GM18502 (cell line): Measurements from ENCODE around the gene IFNGR1.

Experiments used
- ATAC-seq: cut with Tn5 transposase; IDR thresholded peaks from one replicate; pipeline ENCODE4 v1.9.1; 2021; ENCODE audit warnings: mild to moderate bottlenecking; ENCODE audit not compliant: unreplicated experiment, poor library complexity

IFNGR1 gene

GRCh38 chr6:137181891-137182653 is 37.1 kb downstream of the IFNGR1 start:
- ATAC-seq: no peak

DNA sequence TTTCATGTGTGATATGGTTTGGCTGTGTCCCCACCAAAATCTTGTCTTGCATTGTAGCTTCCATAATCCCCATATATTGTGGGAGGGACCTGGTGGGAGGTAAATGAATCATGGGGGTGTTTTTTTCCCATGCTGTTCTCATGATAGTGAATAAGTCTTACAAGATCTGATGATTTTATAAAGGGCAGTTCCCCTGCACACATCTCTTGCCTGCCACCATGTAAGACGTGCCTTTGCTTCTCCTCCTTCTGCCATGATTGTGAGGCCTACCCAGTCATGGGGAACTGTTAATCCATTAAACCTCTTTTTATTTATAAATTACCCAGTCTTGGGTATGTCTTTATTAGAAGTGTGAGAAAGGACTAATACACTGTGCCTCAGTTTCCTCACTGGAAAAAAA is 41.6 kb downstream of the IFNGR1 start:
- ATAC-seq: no peak

GRCh38 chr6:137176729-137177128 is 42.5 kb downstream of the IFNGR1 start:
- no peak for ATAC-seq

DNA sequence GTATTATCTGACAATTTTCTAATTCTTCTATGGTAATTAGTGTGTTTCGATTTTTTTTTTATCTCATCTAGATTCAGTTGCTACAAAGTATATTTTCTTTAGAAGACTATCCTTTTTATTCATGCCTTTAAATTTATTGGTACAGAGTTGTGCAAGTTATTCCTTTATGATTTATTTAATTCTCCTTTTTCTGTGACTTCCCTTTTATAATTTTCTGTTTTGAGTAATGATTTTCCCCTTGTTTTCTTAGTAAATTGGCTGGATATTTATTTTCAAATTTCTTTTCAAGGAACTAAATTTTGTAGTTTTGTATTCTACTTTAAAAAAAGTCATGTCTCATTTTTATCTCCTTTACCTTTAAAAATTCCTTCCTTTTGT is 43.3 kb downstream of the IFNGR1 start:
- no peak for ATAC-seq

- ATAC-seq: no peak
Observed at GRCh38 chr6:137175157-137175867, 43.9 kb downstream of the IFNGR1 start.

DNA sequence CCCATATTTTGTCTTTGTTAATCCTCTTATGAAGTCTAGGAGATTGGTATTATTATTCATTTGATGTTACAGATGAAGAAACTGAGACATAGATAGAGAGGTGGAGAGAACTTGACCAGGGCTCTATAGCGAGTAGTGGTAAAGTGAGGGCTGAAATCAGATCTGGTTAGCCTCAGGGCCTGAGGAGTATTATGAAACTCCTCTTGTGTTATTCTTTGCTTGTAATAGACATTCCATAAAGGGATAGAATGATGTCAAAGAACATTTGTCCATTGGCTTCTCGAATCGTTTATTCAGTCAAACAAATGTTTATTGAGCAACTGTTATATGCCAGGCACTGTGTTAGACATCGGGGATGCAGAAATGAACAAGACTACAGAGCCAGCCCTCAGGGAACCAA is 45.7 kb downstream of the IFNGR1 start, which contains the start of gene IL22RA2:
TSS of gene IL22RA2 (minus strand) at position 144 of the 400 bp plus-strand sequence. CDS start 11,895 bp downstream, outside the sequence.
- no peak for ATAC-seq

DNA sequence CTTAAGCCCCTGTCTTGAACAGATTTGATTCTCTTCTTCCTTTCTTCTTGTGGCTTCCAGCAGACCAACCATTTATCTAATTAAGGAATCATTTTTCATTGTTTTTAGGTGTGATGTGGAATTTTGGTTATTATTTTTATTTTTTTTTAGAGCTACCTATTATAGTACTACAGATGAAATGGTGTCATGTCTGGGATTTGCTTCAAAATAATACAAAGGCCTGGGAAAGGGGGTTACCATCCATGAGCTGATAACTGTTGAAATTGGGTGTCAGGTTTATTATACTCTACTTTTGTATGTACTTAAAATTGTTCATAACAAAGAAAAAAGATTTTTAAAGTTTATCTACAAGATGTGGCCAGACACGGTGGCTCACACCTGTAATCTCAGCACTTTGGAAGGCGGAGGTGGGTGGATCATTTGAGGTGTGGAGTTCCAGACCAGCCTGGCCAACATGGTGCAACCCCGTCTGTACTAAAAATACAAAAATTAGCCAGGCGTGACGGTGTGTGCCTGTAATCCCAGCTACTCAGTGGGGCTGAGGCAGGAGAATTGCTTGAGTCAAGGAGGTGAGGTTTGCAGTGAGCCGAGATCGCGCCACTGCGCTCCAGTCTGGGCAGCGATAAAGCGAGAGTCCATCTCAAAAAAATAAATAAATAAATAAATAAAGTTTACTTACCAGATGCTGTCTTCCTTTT is 46.3 kb downstream of the IFNGR1 start:
- no peak for ATAC-seq

DNA sequence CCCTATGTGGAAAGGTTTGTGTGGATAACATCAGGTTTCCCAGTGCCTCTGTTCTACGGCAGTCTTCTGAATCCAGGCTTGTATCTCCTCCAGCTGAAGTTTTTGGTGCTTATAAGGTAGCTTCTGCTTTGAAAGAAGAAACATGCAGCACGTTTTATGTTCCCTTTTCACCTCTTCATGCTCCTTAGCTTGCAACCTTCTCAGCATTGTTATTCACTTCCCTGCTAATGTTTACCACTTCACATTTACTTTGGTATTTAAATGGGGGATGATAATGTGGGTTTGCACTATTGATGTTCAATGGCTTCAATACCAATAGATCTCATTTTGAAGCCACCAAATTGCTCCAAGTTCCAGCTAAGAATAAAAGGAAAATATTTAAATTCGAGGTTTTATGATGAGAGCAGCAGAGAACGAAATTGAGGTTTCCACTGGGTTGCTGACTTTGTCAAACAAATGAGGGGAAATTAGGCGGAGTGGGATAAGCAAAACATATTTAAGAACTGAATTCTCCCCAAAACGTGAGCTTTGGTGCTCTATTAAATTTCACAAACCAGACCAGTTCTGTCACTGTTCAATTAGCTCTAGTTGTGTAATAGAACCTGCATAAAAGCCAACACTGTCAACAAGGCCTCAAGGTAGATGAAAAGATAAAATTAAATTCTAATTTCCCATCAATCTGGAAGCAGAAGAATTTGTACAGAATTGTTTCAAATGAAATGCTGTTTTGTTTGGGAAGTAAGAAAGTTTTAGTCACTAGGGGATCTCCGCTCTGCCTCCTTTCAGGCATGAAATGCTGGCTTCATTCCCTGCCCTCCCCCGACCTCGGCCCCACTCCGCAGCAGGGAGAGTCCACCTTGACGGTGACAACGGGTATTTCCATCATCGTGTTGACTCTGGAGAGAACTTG is 47.1 kb downstream of the IFNGR1 start:
- peak; percentile 57 for ATAC-seq

GRCh38 chr6:137171053-137171374 is 48.2 kb downstream of the IFNGR1 start:
- ATAC-seq: no peak

DNA sequence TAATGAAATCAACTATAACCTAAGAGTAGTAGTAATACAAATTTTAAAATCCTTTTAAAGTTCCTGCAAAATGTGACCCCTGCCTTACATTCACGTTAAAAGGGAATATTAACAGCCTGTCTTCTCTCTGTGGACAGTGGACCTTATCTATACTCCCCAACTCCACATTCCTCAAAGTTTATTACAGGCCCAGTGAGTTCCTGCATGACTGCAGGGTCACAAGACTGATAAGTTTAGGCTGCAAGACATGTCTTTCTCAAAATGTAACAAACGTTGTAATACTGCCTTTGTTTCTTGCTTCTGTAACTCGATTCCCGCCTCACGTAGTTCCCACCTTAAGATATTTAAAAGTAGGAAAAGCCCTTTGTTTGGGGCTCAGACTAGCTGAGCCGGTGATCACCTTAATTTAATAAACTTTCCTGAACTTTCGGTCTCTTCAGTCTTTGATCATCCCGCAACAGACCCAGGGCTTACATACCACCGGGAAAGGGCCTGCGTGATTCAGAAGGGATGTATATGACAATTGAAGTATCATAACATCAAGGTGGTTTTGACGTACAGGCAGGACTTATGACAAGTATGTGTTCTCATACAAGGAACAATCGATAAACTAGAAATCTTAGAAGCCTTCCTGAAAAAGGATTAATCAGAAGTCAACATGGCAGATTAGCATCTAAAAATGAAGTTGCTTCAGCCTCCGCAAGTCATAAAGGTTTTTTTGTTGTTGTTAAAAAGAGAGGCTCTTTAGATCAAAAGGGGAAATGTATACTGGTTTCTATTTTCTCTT is 48.7 kb downstream of the IFNGR1 start:
- ATAC-seq: no peak

GRCh38 chr6:137167702-137168377 is 51.3 kb downstream of the IFNGR1 start:
- ATAC-seq: no peak

DNA sequence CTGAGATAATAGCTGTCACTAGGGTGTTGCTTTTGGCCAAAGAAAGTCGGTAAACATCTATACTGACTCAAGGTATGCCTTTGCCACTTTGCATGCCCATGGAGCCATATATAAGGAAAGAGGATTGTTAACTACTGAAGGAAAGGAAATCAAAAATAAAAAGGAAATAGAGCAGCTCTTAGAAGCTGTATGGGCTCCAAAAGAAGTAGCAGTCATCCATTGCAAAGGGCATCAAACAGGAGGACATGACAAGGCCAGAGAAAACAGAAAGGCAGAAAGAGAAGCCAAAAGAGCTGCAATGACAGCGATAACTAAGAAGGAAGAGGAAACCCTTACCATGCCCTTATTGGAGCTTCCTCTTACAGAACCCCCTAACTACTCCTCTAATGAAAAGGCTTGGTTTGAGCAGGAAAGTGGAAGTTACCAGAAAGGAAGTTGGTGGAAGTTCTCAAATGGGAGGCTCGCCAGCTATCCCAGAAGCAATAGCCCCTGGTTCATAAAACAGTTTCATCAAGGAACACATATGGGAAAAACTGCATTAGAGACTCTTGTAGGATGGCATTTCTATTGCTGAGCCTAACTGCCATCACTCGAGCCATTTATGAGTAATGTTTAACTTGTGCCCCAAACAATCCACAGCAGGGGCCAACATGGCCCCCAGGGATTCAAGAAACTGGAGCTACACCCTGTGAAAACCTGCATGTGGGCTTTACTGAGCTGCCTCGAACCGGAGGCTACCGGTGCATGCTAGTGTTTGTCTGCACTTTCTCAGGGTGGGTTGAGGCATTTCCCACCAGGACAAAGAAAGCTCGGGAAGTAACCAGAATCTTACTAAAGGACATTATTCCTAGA is 52.7 kb downstream of the IFNGR1 start:
- no peak for ATAC-seq

GRCh38 chr6:137165375-137166246 is 53.6 kb downstream of the IFNGR1 start:
- peak; percentile 66 for ATAC-seq

DNA sequence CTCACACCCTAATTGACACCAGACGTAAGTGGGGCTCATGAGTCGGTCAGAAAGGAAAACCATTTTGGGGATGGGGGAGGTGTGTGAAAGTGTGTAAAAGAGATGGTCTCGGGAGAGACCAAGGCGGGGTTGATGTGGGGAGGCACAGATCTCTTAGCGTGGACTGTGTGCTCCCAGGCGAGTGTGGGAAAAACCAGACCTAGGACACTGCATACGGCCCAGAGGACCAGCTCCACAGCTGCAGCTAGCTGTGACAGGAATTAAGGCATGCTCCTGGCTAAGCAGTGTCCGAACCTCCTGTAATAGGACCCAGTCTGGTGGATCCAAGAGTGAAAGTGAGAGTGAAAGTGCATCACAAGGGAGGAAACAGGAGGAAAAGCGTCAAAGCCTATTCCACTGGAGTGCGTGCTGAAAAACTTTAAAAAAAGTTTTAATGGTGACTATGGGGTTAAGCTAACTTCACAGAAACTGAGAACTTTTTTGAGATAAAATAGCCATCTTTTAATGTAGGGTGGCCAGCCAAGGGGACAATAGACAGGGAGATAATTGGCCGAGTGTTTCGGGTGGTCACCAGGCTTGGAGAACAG is 55.4 kb downstream of the IFNGR1 start:
- ATAC-seq: no peak

- no peak for ATAC-seq
Observed at GRCh38 chr6:137162692-137163306, 56.4 kb downstream of the IFNGR1 start.

DNA sequence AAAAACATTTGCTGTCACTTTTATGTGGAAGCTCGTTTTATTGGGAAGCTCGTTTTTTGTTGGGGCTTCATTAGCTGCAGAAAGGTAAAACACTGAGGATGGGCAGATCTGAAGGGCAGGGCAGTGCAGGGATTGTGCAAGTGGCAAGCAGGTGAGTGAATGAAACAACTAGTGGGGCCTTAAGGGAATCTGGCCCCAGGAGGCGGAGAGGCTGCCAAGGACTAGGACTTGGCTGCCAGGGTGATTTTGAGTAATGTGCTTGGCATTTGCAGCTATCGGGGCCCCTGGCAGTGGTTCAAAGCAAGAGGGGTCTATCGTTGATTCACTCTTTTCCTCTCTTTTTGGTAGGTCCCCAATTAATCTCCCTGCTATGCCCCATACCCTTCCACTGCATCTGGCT is 57.2 kb downstream of the IFNGR1 start:
- no peak for ATAC-seq
